WERI-Rb-1 (cell line): Measurements from ENCODE around the gene DUSP22.

Experiments used
- DNase-seq: peaks from one replicate; pipeline ENCODE4 v3.0.0-alpha.2; 2020
- H3K27ac ChIP-seq: fragments of 250-450 bp; sonication (Bioruptor Pico); 2 replicates; pipeline ENCODE4 v1.5.1; 2020; ENCODE audit warnings: mild to moderate bottlenecking, moderate library complexity
- H3K27me3 ChIP-seq: fragments of 250-450 bp; sonication (Bioruptor Pico); 2 replicates; pipeline ENCODE4 v1.5.1; 2021; ENCODE audit warnings: mild to moderate bottlenecking, low read depth, moderate library complexity; ENCODE audit not compliant: insufficient read depth, severe bottlenecking
- H3K36me3 ChIP-seq: fragments of 250-450 bp; sonication (Bioruptor Pico); 2 replicates; pipeline ENCODE4 v1.5.1; 2020; ENCODE audit warnings: mild to moderate bottlenecking, moderate library complexity
- H3K4me3 ChIP-seq: 2 replicates; pipeline ENCODE4 v1.5.1; 2011; ENCODE audit warnings: low read depth, mild to moderate bottlenecking, control low read depth, low read length
- H3K9me3 ChIP-seq: fragments of 250-450 bp; sonication (Bioruptor Pico); 2 replicates; pipeline ENCODE4 v1.5.1; 2021; ENCODE audit warnings: mild to moderate bottlenecking, moderate library complexity; ENCODE audit not compliant: severe bottlenecking
- TF ChIP-seq, protein P1 (sequence below): IDR thresholded peaks from 2 replicates; pipeline ENCODE4 v1.5.1; 2011; ENCODE audit warnings: low read depth, mild to moderate bottlenecking, control low read depth, inconsistent platforms, low read length

Gene DUSP22

GRCh38 chr6:332671-333070, 40.4 kb downstream of the DUSP22 start:
- H3K27ac ChIP-seq, result no peak overlapping the region
- no peak for DNase-seq
- H3K9me3 ChIP-seq, result no peaks in the 10 kb centered on the region
- peaks cover 30% of the 10 kb centered on the region for H3K27me3 ChIP-seq
- no peaks in the 10 kb centered on the region for H3K36me3 ChIP-seq
- H3K4me3 ChIP-seq, result no peak overlapping the region
- TF ChIP-seq, protein P1, sequence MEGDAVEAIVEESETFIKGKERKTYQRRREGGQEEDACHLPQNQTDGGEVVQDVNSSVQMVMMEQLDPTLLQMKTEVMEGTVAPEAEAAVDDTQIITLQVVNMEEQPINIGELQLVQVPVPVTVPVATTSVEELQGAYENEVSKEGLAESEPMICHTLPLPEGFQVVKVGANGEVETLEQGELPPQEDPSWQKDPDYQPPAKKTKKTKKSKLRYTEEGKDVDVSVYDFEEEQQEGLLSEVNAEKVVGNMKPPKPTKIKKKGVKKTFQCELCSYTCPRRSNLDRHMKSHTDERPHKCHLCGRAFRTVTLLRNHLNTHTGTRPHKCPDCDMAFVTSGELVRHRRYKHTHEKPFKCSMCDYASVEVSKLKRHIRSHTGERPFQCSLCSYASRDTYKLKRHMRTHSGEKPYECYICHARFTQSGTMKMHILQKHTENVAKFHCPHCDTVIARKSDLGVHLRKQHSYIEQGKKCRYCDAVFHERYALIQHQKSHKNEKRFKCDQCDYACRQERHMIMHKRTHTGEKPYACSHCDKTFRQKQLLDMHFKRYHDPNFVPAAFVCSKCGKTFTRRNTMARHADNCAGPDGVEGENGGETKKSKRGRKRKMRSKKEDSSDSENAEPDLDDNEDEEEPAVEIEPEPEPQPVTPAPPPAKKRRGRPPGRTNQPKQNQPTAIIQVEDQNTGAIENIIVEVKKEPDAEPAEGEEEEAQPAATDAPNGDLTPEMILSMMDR, result no peak

DNA sequence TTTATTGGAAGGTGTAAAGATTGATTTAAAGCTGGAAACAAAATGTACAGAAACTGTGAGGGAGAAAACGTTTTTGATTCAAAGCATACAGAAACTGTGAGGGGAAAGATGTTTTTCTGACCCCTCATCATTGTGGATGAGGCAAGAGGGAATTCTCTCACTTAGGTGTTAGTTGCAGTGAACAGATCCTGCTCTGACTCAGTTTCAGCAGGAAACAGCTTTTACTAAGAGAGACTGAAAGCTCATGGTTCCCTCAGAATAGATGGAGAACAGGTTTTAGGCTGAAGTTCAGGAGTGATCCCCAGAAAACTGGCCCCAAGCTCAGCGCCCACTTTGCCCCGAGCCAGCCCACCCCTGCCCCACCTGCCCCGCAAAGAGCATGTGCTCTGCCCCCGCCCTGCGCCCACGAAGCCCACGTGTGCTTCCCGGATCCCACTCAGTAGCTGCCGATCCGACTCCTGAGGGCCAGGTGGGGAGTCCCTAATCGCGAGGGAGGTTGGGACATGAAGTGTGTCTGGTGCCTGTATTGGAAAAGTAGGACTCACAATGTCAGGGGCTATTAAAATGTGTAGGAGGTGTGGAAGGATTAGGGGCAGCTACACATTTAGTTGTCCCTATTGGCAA, 41.2 kb downstream of the DUSP22 start:
- TF ChIP-seq, protein P1, result no peak
- H3K9me3 ChIP-seq, result no peaks in the 10 kb centered on the region
- no peak overlapping the region for H3K4me3 ChIP-seq
- no peaks in the 10 kb centered on the region for H3K36me3 ChIP-seq
- H3K27me3 ChIP-seq, result peaks cover 30% of the 10 kb centered on the region
- no peak overlapping the region for H3K27ac ChIP-seq
- DNase-seq, result no peak

DNA sequence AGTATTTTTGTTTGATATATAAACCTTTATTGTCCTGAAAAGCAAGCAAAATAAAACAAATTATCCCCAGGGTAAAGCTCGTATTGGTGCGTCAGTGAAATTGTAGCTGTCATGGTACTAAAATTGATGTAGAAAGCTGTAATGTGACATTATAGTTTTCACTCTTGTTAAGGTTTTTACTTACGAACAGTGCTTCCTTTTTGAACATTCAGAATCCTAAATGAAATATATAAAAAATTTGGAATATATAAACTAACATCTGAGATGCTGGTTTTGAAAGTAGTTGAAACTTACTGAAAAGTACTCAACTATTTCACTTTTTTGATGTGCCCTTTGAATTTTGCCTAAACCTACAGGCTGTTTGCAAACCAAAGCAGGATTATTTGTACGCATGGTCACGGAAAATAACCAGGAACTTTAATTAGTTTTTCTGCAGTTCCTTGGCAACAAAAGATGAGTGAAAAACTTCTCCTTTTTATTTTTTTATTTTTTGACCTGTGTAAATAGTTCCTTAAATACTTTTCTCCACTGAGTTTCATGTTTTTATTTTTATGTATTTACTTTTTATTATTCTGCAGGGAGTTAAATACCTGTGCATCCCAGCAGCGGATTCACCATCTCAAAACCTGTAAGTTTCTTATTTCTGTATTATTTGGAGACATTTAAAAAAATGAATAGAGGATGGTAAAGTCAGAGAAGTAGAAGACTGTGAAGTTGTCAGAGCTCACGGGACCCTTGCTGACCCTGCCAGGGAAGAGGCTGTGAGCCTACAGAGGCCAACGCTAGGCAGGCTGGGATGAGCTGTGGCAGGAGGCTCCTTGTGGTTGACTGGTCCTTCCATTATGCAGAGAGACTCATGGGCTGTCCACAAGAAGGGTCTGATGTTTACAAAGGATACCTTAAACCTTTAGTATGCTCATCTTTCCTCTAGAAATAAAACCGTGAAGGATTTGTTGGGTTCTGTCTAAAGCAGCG, 42.5 kb downstream of the DUSP22 start:
- TF ChIP-seq, protein P1, result no peak
- Histone ChIP-seq H3K4me3 (no peak overlapping the region), H3K36me3 (no peaks in the 10 kb centered on the region), H3K27me3 (peaks cover 29% of the 10 kb centered on the region), H3K9me3 (no peaks in the 10 kb centered on the region), H3K27ac (no peak overlapping the region)
- DNase-seq, result no peak

- no peak overlapping the region for H3K27ac ChIP-seq
- H3K27me3 ChIP-seq, result peaks cover 25% of the 10 kb centered on the region
- no peaks in the 10 kb centered on the region for H3K9me3 ChIP-seq
- DNase-seq, result no peak
- H3K4me3 ChIP-seq, result no peak overlapping the region
- H3K36me3 ChIP-seq, result no peaks in the 10 kb centered on the region
- TF ChIP-seq, protein P1, result no peak
These were observed 43.3 kb downstream of the DUSP22 start for GRCh38 chr6:335572-335971.

DNA sequence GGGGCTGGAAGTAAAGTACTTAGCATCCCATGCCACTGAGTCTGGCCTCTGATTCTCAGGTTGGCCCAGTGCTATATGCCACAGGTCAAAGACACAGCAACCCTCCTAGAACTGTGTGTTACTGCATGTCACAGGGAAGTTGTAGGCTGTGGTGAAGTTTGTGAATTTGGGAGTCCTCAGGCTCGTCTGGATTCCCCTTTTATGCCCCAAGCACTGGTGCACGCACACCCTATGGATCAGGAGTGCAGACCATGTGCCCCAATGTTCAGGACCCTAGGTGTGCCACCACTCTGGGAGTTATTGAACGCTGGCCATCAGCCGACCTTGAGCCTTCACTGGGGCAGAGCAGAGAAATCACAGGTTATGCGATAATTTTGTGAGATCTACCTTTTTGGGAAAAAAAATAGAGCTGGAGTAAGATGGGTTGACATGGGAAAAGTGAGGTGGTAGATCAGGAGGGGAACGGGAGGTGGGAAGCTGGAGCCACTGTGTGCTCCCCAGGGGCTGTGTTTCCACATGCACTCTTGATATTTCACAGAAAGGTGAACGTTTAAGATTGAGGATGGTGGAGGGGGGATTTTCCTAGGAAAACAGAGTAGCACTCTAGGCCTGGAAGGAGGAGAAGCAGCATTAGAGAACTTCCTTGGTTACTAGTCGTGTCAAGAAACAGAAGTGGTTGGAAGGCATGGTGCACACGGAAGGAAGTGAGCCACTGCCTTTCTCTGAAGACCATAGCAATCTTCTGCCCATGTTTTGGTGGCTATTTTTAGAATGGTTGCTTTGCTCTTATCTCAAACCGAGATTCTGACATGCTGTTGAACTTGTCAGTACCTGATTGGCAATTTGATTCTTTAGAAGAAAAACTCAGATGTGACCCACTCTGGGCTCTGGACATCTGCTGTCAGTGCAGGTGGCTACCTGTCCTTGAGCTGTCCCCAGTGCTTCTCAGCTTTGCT, 44.1 kb downstream of the DUSP22 start:
- DNase-seq, result no peak
- no peak overlapping the region for H3K27ac ChIP-seq
- H3K27me3 ChIP-seq, result peaks cover 32% of the 10 kb centered on the region
- no peaks in the 10 kb centered on the region for H3K36me3 ChIP-seq
- TF ChIP-seq, protein P1, result no peak
- no peak overlapping the region for H3K4me3 ChIP-seq
- no peaks in the 10 kb centered on the region for H3K9me3 ChIP-seq
